Heart left ventricle (tissue), 16 donors: ENCODE measurements around the gene PACS1. TPM values are rescaled to one million over a fixed set of nuclear protein-coding genes. Genes with fewer than 3 reads are reported as not detected.

Experiments used
- ATAC-seq, 4 donors: fragments of 200-7000 bp; cut with Tn5 transposase; one replicate each; pipeline ENCODE4 v1.9.1; 2020 to 2022; ENCODE audit warnings: moderate library complexity in 4 of 4, mild to moderate bottlenecking in 3 of 4, moderate number of reproducible peaks in 1 of 4
- DNase-seq, 5 donors: peaks; one replicate each; pipeline ENCODE4 v3.0.0-alpha.2; 2020
- H3K27ac ChIP-seq, 12 donors: fragments of 200-600 bp; sonication (generic) in 4 of 12; one replicate each; pipeline versions ENCODE4 v1.5.0 to v1.8.0; 2016 to 2022; ENCODE audit warnings: mild to moderate bottlenecking in 2 of 12
- H3K27me3 ChIP-seq, 9 donors: fragments of 200-600 bp; sonication (generic) in 2 of 9; one replicate each; pipeline versions ENCODE4 v1.5.1 to v1.8.0; 2016 to 2022; ENCODE audit warnings: mild to moderate bottlenecking in 3 of 9
- H3K36me3 ChIP-seq, 9 donors: fragments of 200-600 bp; sonication (generic) in 2 of 9; one replicate each; pipeline versions ENCODE4 v1.5.0 to v1.8.0; 2018 to 2022; ENCODE audit warnings: mild to moderate bottlenecking in 2 of 9
- H3K4me1 ChIP-seq, 12 donors: fragments of 200-600 bp; sonication (generic) in 4 of 12; one replicate each; pipeline versions ENCODE4 v1.5.0 to v1.8.0; 2016 to 2022; ENCODE audit warnings: mild to moderate bottlenecking in 3 of 12
- H3K4me3 ChIP-seq, 12 donors: fragments of 200-600 bp; sonication (generic) in 4 of 12; one replicate each; pipeline versions ENCODE4 v1.5.0 to v1.8.0; 2017 to 2022; ENCODE audit warnings: mild to moderate bottlenecking in 9 of 12, moderate library complexity in 4 of 12
- H3K9me3 ChIP-seq, 12 donors: fragments of 200-600 bp; sonication (generic) in 4 of 12; one replicate each; pipeline versions ENCODE4 v1.5.0 to v1.8.0; 2016 to 2022; ENCODE audit warnings: mild to moderate bottlenecking in 1 of 12
- CTCF ChIP-seq, 12 donors: fragments of 200-600 bp; sonication (generic) in 4 of 12; IDR thresholded peaks; one replicate each; pipeline versions ENCODE4 v1.5.0 to v1.8.0; 2018 to 2022; ENCODE audit warnings: antibody characterized with exemption in 12 of 12, mild to moderate bottlenecking in 5 of 12
- POLR2A ChIP-seq, 2 donors: fragments of 450-650 bp; IDR thresholded peaks; one replicate each; pipeline ENCODE4 v1.6.1; 2017; ENCODE audit warnings: antibody characterized with exemption in 2 of 2, mild to moderate bottlenecking in 2 of 2, moderate library complexity in 2 of 2
- WGBS, 4 donors: extraction: QIAGEN DNeasy Blood & Tissue Kit in 2 of 4; methylation state at CpG; one replicate each; pipeline versions ENCODE4 v1.1.5 to v1.1.7; 2013 to 2018; 5-methylcytosine and 5-hydroxymethylcytosine counted together
- intact Hi-C, 10 donors: fragments of 100-400 bp; cut with DNase I; formaldehyde crosslinking; loops; one replicate each; pipeline versions ENCODE4 v1.11.1 to v1.14.2; 2022
- polyA plus RNA-seq, 2 donors: library from polyadenylated mRNA; stranded (reverse); fragments of 200-250 nt; gene quantifications; one replicate each; pipeline ENCODE4 v1.2.3, GENCODE V29; 2013
- total RNA-seq, 9 donors: library from RNA; depleted of rRNA in 2 of 9; stranded (reverse); fragments of >200 nt in 2 of 9; fragmentation: NEBNext Ultra II Directional in 3 of 9; extraction: Animal tissue kit (Norgen Biotek cat#: 25700) in 3 of 9; gene quantifications; one replicate each; pipeline versions ENCODE4 v1.1.0 to v1.2.4, GENCODE V29; 2016 to 2023
- donor health status: ischemic (EF 13 %, LVEDD 7.1; RV severe dilation, severe dysfunction).
- donor health status: healthy with polysubstance abuse.
- donor health status: DM: no; HTN: yes; CAD: no.
- donor health status: DM: no; HTN: no; CAD: no.
- donor health status: ischemic (EF 25% LVEDD 6.9; RV normal size, moderate dysfunction).
- donor health status: ischemic (EF 25% LVEDD 5.7; RV mildly dilated, moderate dysfunction).
- donor health status: healthy.
- donor health status: DM: yes; HTN: yes; CAD: no.
- donor health status: ischemic (EF 35%, LVEDD 5.7; RV mildly dilated, moderate dysfunction).
- donor health status: nonischemic (EF 11% LVEDD 7.7; RV severe dilation, severe dysfunction).
- donor health status: DM: yes; HTN: yes; CAD: no.
- donor health status: PGD.
- donor health status: ischemic (EF 29% LVEDD 5.4; RV normal size, mild dysfunction).
- donor health status: nonischemic (EF 23%, LVEDD 6.1; RV moderate dilation, normal function).

PACS1 gene
- total and polyA plus RNA-seq, 11 donors, result 30.6 to 151 (median 89.8) TPM

GRCh38 chr11:66194391-66194790 is 124.3 kb downstream of the PACS1 start:
- Histone ChIP-seq H3K36me3 (peaks cover 0 to 54% (median 45%) of the 10 kb centered on the region in 9 donors), H3K4me3 (no peak overlapping the region), H3K9me3 (peaks cover 0 to 7% (median 0%) of the 10 kb centered on the region in 12 donors), H3K27ac (no peak overlapping the region), H3K27me3 (no peaks in the 10 kb centered on the region), H3K4me1 (peaks cover 0 to 17% (median 0%) of the 10 kb centered on the region in 12 donors)
- no peak for DNase-seq
- ATAC-seq, result no peak
- TF ChIP-seq CTCF (IDR thresholded peaks at IDR 0.05) (no peak), POLR2A (IDR thresholded peaks at IDR 0.05) (no peak)
- intact Hi-C loops, result no loop called here
- WGBS, 4 donors, result 91 to 100% (median 94%) methylated on average over 1 of the region's 1 CpG

GRCh38 chr11:66195867-66196266 is 125.8 kb downstream of the PACS1 start:
- H3K9me3 ChIP-seq, result peaks cover 0 to 10% (median 1%) of the 10 kb centered on the region in 12 donors
- WGBS, 4 donors, result 87 to 91% (median 88%) methylated on average over 2 of the region's 2 CpGs
- ATAC-seq (no peak), DNase-seq (no peak)
- H3K4me3 ChIP-seq, result no peak overlapping the region
- H3K4me1 ChIP-seq, result peaks cover 0 to 17% (median 0%) of the 10 kb centered on the region in 12 donors
- H3K36me3 ChIP-seq, result peaks cover 0 to 54% (median 46%) of the 10 kb centered on the region in 9 donors
- TF ChIP-seq POLR2A (IDR thresholded peaks at IDR 0.05) (no peak), CTCF (IDR thresholded peaks at IDR 0.05) (no peak)
- H3K27ac ChIP-seq, result no peak overlapping the region
- no peaks in the 10 kb centered on the region for H3K27me3 ChIP-seq
- intact Hi-C loops, result no loop called here

GRCh38 chr11:66203847-66204246 is 133.8 kb downstream of the PACS1 start:
- TF ChIP-seq POLR2A (IDR thresholded peaks at IDR 0.05) (no peak), CTCF (IDR thresholded peaks at IDR 0.05) (no peak)
- Histone ChIP-seq H3K36me3 (peaks cover 0 to 5% (median 0%) of the 10 kb centered on the region in 9 donors), H3K27me3 (no peaks in the 10 kb centered on the region), H3K9me3 (peaks cover 0 to 32% (median 8%) of the 10 kb centered on the region in 12 donors), H3K27ac (no peak overlapping the region), H3K4me1 (no peaks in the 10 kb centered on the region), H3K4me3 (no peak overlapping the region)
- 97 to 98% (median 97%) methylated on average over 3 of the region's 3 CpGs for WGBS, 4 donors
- ATAC-seq, result no peak
- intact Hi-C loops, result loop anchor here in 1 of 10 donors (10.0 kb wide), 1 partner anchor 59 kb away; no protein-coding TSS in a partner anchor
- no peak for DNase-seq

- H3K4me1 ChIP-seq, result peaks cover 0 to 4% (median 0%) of the 10 kb centered on the region in 12 donors
- no peak overlapping the region for H3K27ac ChIP-seq
- intact Hi-C loops, result loop anchor here in 1 of 10 donors (10.0 kb wide), 1 partner anchor 60 kb away; no protein-coding TSS in a partner anchor
- no peak for ATAC-seq
- 94 to 98% (median 97%) methylated on average over 3 of the region's 3 CpGs for WGBS, 4 donors
- peaks cover 0 to 5% (median 0%) of the 10 kb centered on the region in 9 donors for H3K36me3 ChIP-seq
- DNase-seq, result no peak
- H3K27me3 ChIP-seq, result no peaks in the 10 kb centered on the region
- H3K4me3 ChIP-seq, result no peak overlapping the region
- TF ChIP-seq CTCF (IDR thresholded peaks at IDR 0.05) (no peak), POLR2A (IDR thresholded peaks at IDR 0.05) (no peak)
- peaks cover 0 to 32% (median 8%) of the 10 kb centered on the region in 12 donors for H3K9me3 ChIP-seq
Observed at GRCh38 chr11:66204412-66204811, 134.3 kb downstream of the PACS1 start.
